Adrenal gland (tissue), 5 donors: ENCODE measurements around the gene AHRR.

ENCODE experiments used
- CTCF ChIP-seq, 6 experiments: fragments of 450-650 bp in 4 of 6; fragments of 200-600 bp in 2 of 6; sonication (generic) in 1 of 6; IDR thresholded peaks; 1 replicate in 5 of 6; 2 replicates in 1 of 6; pipeline versions ENCODE4 v1.5.1 to v1.8.0; 2016 to 2021; ENCODE audit warnings: antibody characterized with exemption in 6 of 6, mild to moderate bottlenecking in 2 of 6, moderate library complexity in 1 of 6
- POLR2A ChIP-seq, 2 donors: fragments of 450-650 bp; IDR thresholded peaks; one replicate each; pipeline ENCODE4 v1.6.1; 2017; ENCODE audit warnings: antibody characterized with exemption in 2 of 2, mild to moderate bottlenecking in 2 of 2, moderate library complexity in 1 of 2
- donor health status: DM: no; HTN: no; CAD: no.

GRCh38 chr5:370311-370958 is 48.9 kb downstream of the AHRR start:
- TF ChIP-seq POLR2A (IDR thresholded peaks at IDR 0.05) = no peak
- TF ChIP-seq CTCF (IDR thresholded peaks at IDR 0.05) = no peak
